Sigmoid colon (tissue), 7 donors: ENCODE results near the gene PRIM1. TPM values are rescaled to one million over a fixed set of nuclear protein-coding genes. Genes with fewer than 3 reads are reported as not detected.

Source experiments
- DNase-seq: peaks from one replicate; pipeline ENCODE4 v3.0.0-alpha.2; 2019
- H3K27ac ChIP-seq, 4 donors: fragments of 200-600 bp; sonication (generic); one replicate each; pipeline ENCODE4 v1.5.1; 2016 to 2019; ENCODE audit warnings: mild to moderate bottlenecking in 1 of 4
- H3K27me3 ChIP-seq, 3 donors: fragments of 200-600 bp; sonication (generic); one replicate each; pipeline ENCODE4 v1.5.1; 2019; ENCODE audit warnings: mild to moderate bottlenecking in 1 of 3
- H3K36me3 ChIP-seq, 4 donors: fragments of 200-600 bp; sonication (generic); one replicate each; pipeline ENCODE4 v1.5.1; 2016 to 2019
- H3K4me1 ChIP-seq, 4 donors: fragments of 200-600 bp; sonication (generic); one replicate each; pipeline ENCODE4 v1.5.1; 2017 to 2019
- H3K4me3 ChIP-seq, 4 donors: fragments of 200-600 bp; sonication (generic); one replicate each; pipeline ENCODE4 v1.5.1; 2017 to 2019; ENCODE audit warnings: mild to moderate bottlenecking in 2 of 4, moderate library complexity in 1 of 4
- H3K9me3 ChIP-seq, 4 donors: fragments of 200-600 bp in 3 of 4; sonication (generic) in 3 of 4; one replicate each; pipeline versions ENCODE4 v1.5.1 to v1.6.1; 2013 to 2019
- CTCF ChIP-seq, 4 experiments: fragments of 450-650 bp in 3 of 4; fragments of 200-600 bp in 1 of 4; IDR thresholded peaks; one replicate each; pipeline ENCODE4 v1.5.1; 2016 to 2019; ENCODE audit warnings: antibody characterized with exemption in 4 of 4, mild to moderate bottlenecking in 3 of 4, moderate library complexity in 2 of 4
- EP300 ChIP-seq, 4 donors: sonication (generic); formaldehyde crosslinking; IDR thresholded peaks; one replicate each; pipeline ENCODE4 v1.6.1; 2017; ENCODE audit warnings: antibody characterized with exemption in 4 of 4
- POLR2A ChIP-seq, 2 donors: fragments of 450-650 bp; IDR thresholded peaks; one replicate each; pipeline ENCODE4 v1.6.1; 2016; ENCODE audit warnings: antibody characterized with exemption in 2 of 2, mild to moderate bottlenecking in 2 of 2, moderate library complexity in 2 of 2
- POLR2AphosphoS5 ChIP-seq, 4 donors: sonication (generic); formaldehyde crosslinking; IDR thresholded peaks; one replicate each; pipeline ENCODE4 v1.6.1; 2017; ENCODE audit warnings: antibody characterized with exemption in 4 of 4
- WGBS, 2 donors: extraction: QIAGEN DNeasy Blood & Tissue Kit; methylation state at CpG; one replicate each; pipeline ENCODE4 v1.1.7; 2013; 5-methylcytosine and 5-hydroxymethylcytosine counted together
- intact Hi-C: fragments of 100-400 bp; cut with DNase I; formaldehyde crosslinking; loops from one replicate; pipeline ENCODE4 v1.15.1; 2023
- polyA plus RNA-seq, 3 donors: library from polyadenylated mRNA; stranded (reverse); fragments of 200-250 nt; gene quantifications; one replicate each; pipeline ENCODE4 v1.2.3, GENCODE V29; 2013
- total RNA-seq, 4 donors: library from RNA; depleted of rRNA; stranded (reverse); fragments of >200 nt; gene quantifications; one replicate each; pipeline ENCODE4 v1.1.0, GENCODE V29; 2016
- donor health status: healthy with polysubstance abuse.
- donor health status: Bipolar disorder and iron deficiency.
- donor health status: healthy.

PRIM1 gene
- total and polyA plus RNA-seq, 7 donors = 2.4 to 11.0 (median 5.8) TPM

- Histone ChIP-seq H3K4me3 (peak within 1 kb of the TSS; percentile 63 to 97 (median 85)), H3K27ac (peak within 1 kb of the TSS; percentile 97 to 100 (median 98))
- 0 to 1% methylated on average over 64 of the region's 64 CpGs for WGBS, 2 donors
Observed at GRCh38 chr12:56688129-56688845, 63.8 kb downstream of the PRIM1 start, which contains the start of gene PTGES3. TSS of gene PTGES3 (minus strand) at chr12:56688284. CDS start at chr12:56687999, 285 bp downstream.

GRCh38 chr12:56687223-56688128 is 64.6 kb downstream of the PRIM1 start:
- peak overlapping the region; percentile 97 to 100 (median 98) for H3K27ac ChIP-seq
- no peaks in the 10 kb centered on the region for H3K36me3 ChIP-seq
- DNase-seq = peak; percentile 81
- intact Hi-C loops = loop anchor here (1.0 to 2.0 kb wide), 3 partner anchors 38 to 51 kb away; partner anchors contain the start of genes ATP5F1B and NACA
- 0% methylated on average over 62 of the region's 62 CpGs for WGBS, 2 donors
- H3K4me3 ChIP-seq = peak overlapping the region; percentile 63 to 97 (median 85)
- peaks cover 0 to 48% (median 40%) of the 10 kb centered on the region in 4 donors for H3K4me1 ChIP-seq
- H3K9me3 ChIP-seq = no peaks in the 10 kb centered on the region
- TF ChIP-seq CTCF (IDR thresholded peaks at IDR 0.05) (no peak), POLR2A (IDR thresholded peaks at IDR 0.05) (no peak), EP300 (IDR thresholded peaks at IDR 0.05) (no peak), POLR2AphosphoS5 (IDR thresholded peaks at IDR 0.05) (peak in 1 of 4 donors; percentile 33)
- no peaks in the 10 kb centered on the region for H3K27me3 ChIP-seq

More at GRCh38 chr12:56688129-56688845, 63.8 kb downstream of the PRIM1 start, which contains the start of gene PTGES3:
- intact Hi-C loops = loop anchor here (1.0 kb wide), 1 partner anchor 37 kb away; the partner anchor contains the start of gene NACA
- DNase-seq = peak; percentile 99
- Histone ChIP-seq H3K4me1 (peaks cover 0 to 41% (median 33%) of the 10 kb centered on the region in 4 donors), H3K9me3 (no peaks in the 10 kb centered on the region), H3K36me3 (no peaks in the 10 kb centered on the region), H3K27me3 (no peaks in the 10 kb centered on the region)
- TF ChIP-seq POLR2A (IDR thresholded peaks at IDR 0.05) (peak; percentile 91 to 95), POLR2AphosphoS5 (IDR thresholded peaks at IDR 0.05) (peak; percentile 98 to 99 (median 98)), CTCF (IDR thresholded peaks at IDR 0.05) (no peak), EP300 (IDR thresholded peaks at IDR 0.05) (peak in 1 of 4 donors; percentile 93)

DNA sequence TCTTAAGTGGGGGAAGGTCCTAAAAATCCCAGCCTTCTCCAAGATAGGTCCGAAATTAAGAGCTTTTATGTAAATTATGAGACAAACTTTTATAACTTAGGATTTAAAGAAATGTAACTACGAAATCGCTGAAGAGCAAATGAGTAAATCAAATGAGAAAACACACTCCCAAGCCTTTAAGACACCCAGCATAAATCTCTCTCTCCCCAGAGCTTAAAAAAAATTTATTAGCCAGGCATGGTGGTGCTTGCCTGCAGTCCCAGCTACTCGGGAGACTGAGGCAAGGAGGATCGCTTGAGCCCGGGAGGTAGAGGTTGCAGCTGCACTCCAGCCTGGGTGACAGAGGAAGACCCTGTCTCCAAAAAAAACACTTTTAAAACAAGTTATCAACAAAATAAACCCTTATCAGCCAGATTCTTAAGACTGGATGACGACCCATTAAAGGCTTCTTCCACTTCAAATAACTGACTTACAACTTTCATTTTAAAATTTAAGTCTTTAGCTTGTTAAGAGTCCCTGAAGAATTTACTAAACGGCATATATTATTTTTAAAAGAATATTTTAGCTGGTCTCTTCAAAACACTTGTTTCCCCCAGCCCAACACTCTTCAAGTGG is 67.3 kb downstream of the PRIM1 start:
- peaks cover 0 to 6% (median 0%) of the 10 kb centered on the region in 4 donors for H3K36me3 ChIP-seq
- WGBS, 2 donors = 4 to 23% methylated on average over 8 of the region's 8 CpGs
- TF ChIP-seq CTCF (IDR thresholded peaks at IDR 0.05) (no peak), POLR2AphosphoS5 (IDR thresholded peaks at IDR 0.05) (no peak), POLR2A (IDR thresholded peaks at IDR 0.05) (no peak), EP300 (IDR thresholded peaks at IDR 0.05) (no peak)
- no peak for DNase-seq
- peaks cover 0 to 72% (median 60%) of the 10 kb centered on the region in 4 donors for H3K4me1 ChIP-seq
- no peaks in the 10 kb centered on the region for H3K27me3 ChIP-seq
- peak overlapping the region; percentile 7 to 32 (median 18) for H3K4me3 ChIP-seq
- intact Hi-C loops = no loop called here
- no peaks in the 10 kb centered on the region for H3K9me3 ChIP-seq
- H3K27ac ChIP-seq = peak overlapping the region; percentile 63 to 100 (median 98)

- intact Hi-C loops = no loop called here
- no peak for DNase-seq
- Histone ChIP-seq H3K4me1 (peaks cover 0 to 78% (median 60%) of the 10 kb centered on the region in 4 donors), H3K36me3 (peaks cover 0 to 10% (median 0%) of the 10 kb centered on the region in 4 donors), H3K9me3 (no peaks in the 10 kb centered on the region), H3K4me3 (no peak overlapping the region), H3K27ac (peak overlapping the region in 2 of 4 donors; percentile 1 to 7), H3K27me3 (no peaks in the 10 kb centered on the region)
- no peak for TF ChIP-seq EP300 (IDR thresholded peaks at IDR 0.05)
- TF ChIP-seq POLR2A (IDR thresholded peaks at IDR 0.05) = no peak
- 65 to 87% methylated on average over 6 of the region's 6 CpGs for WGBS, 2 donors
Observed at GRCh38 chr12:56682323-56682722, 69.8 kb downstream of the PRIM1 start.

Other genes starting within 250 kb of the PRIM1 start
- 10 to 100 TPM; 20.6 to 33.0 (median 23.1) TPM for gene RBMS2, start 230.5 kb downstream of the PRIM1 start, total RNA-seq
- 10 to 100 TPM in 1 of 3 donors, 1 to 10 TPM in 2; 8.4 to 12.3 (median 9.8) TPM for gene RBMS2, start 230.5 kb downstream of the PRIM1 start, polyA plus RNA-seq
- 10 to 100 TPM; 39.6 to 91.1 (median 46.8) TPM for gene BAZ2A, start 122.0 kb downstream of the PRIM1 start, total RNA-seq
- gene BAZ2A, start 122.0 kb downstream of the PRIM1 start, polyA plus RNA-seq = 10 to 100 TPM; 14.4 to 59.5 (median 25.4) TPM
- gene ATP5F1B, start 106.3 kb downstream of the PRIM1 start, total RNA-seq = 100 to 1,000 TPM; 414 to 487 (median 449) TPM
- 1,000 to 10,000 TPM in 2 of 3 donors, 100 to 1,000 TPM in 1; 899 to 1,730 (median 1,188) TPM for gene ATP5F1B, start 106.3 kb downstream of the PRIM1 start, polyA plus RNA-seq
- gene PTGES3, start 64.0 kb downstream of the PRIM1 start, total RNA-seq = 100 to 1,000 TPM in 3 of 4 donors, 10 to 100 TPM in 1; 92.8 to 156 (median 120) TPM
- gene PTGES3, start 64.0 kb downstream of the PRIM1 start, polyA plus RNA-seq = 100 to 1,000 TPM; 179 to 209 (median 185) TPM
- gene NACA, start 27.0 kb downstream of the PRIM1 start, total RNA-seq = 1,000 to 10,000 TPM; 1,056 to 1,536 (median 1,356) TPM
- 1,000 to 10,000 TPM; 1,639 to 2,405 (median 1,646) TPM for gene NACA, start 27.0 kb downstream of the PRIM1 start, polyA plus RNA-seq
- gene HSD17B6, start 11.0 kb upstream of the PRIM1 start, total RNA-seq = 10 to 100 TPM; 31.0 to 69.2 (median 55.8) TPM
- 1 to 10 TPM in 2 of 3 donors, under 1 TPM in 1; 0.92 to 3.5 (median 1.2) TPM for gene HSD17B6, start 11.0 kb upstream of the PRIM1 start, polyA plus RNA-seq
- gene SDR9C7, start 182.1 kb upstream of the PRIM1 start, total RNA-seq = under 1 TPM in 1 of 4 donors, not detected in 3; 0.55 TPM
- gene SDR9C7, start 182.1 kb upstream of the PRIM1 start, polyA plus RNA-seq = under 1 TPM in 1 of 3 donors, not detected in 2; 0.03 TPM
- 1 to 10 TPM in 1 of 4 donors, under 1 TPM in 3; under 0.01 to 1.1 (median 0.38) TPM for gene RDH16, start 205.3 kb upstream of the PRIM1 start, total RNA-seq
- gene RDH16, start 205.3 kb upstream of the PRIM1 start, polyA plus RNA-seq = under 1 TPM in 1 of 3 donors, not detected in 2; 0.19 TPM